ENCODE measurements around the gene GP1BB. TPM values are rescaled to one million over a fixed set of nuclear protein-coding genes. Genes with fewer than 3 reads are reported as not detected.

GP1BB gene
- total RNA-seq, 4 donors from 2014 or later = 0.76 to 7.4 (median 6.4) TPM; not detected in 1

- H3K36me3 ChIP-seq = no peaks in the 10 kb centered on the region
- no peak overlapping the region for H3K27ac ChIP-seq
- DNase-seq = no peak
- no peaks in the 10 kb centered on the region for H3K9me3 ChIP-seq
- no peaks in the 10 kb centered on the region for H3K4me1 ChIP-seq
- intact Hi-C loops (cut with DNase I; ENCODE audit: low total_unique reads) = no loop called here
- no peaks in the 10 kb centered on the region for H3K27me3 ChIP-seq
- TF ChIP-seq CTCF (IDR thresholded peaks at IDR 0.05) = no peak
- TF ChIP-seq POLR2A (IDR thresholded peaks at IDR 0.05) = no peak
- H3K4me3 ChIP-seq = no peak overlapping the region
Observed at GRCh38 chr22:19727310-19728150, 4.2 kb downstream of the GP1BB start.

GRCh38 chr22:19728271-19728670 is 4.9 kb downstream of the GP1BB start:
- Histone ChIP-seq H3K27me3 (no peaks in the 10 kb centered on the region), H3K9me3 (no peaks in the 10 kb centered on the region), H3K27ac (no peak overlapping the region), H3K4me1 (no peaks in the 10 kb centered on the region), H3K4me3 (no peak overlapping the region), H3K36me3 (no peaks in the 10 kb centered on the region)
- TF ChIP-seq CTCF (IDR thresholded peaks at IDR 0.05) (no peak), POLR2A (IDR thresholded peaks at IDR 0.05) (no peak)
- no peak for DNase-seq
- intact Hi-C loops (cut with DNase I; ENCODE audit: low total_unique reads) = no loop called here

DNA sequence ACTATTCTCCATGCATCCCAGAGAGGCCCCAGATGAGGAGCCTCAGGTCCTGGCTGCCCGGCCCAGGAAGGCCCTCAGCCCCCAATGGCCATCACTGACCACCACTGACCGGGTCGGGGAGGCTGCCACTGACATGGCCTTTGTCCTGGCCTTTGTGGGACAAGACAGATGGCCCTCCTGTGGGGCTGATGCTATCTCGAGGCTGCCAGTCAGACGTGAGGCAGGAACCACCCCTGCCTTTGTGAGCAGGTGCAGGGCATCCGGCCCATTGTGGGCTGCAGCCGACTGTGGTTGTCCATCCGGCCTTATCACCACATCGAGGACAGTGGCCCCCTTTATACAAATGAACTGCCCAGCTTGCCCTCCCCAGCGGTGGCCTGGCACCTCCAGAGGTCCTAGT is 5.5 kb downstream of the GP1BB start:
- no peaks in the 10 kb centered on the region for H3K27me3 ChIP-seq
- intact Hi-C loops (cut with DNase I; ENCODE audit: low total_unique reads) = no loop called here
- no peaks in the 10 kb centered on the region for H3K36me3 ChIP-seq
- H3K4me1 ChIP-seq = no peaks in the 10 kb centered on the region
- no peak for DNase-seq
- no peak overlapping the region for H3K4me3 ChIP-seq
- TF ChIP-seq POLR2A (IDR thresholded peaks at IDR 0.05) (no peak), CTCF (IDR thresholded peaks at IDR 0.05) (no peak)
- H3K27ac ChIP-seq = no peak overlapping the region
- no peaks in the 10 kb centered on the region for H3K9me3 ChIP-seq

GRCh38 chr22:19729507-19729906 is 6.2 kb downstream of the GP1BB start:
- Histone ChIP-seq H3K4me3 (no peak overlapping the region), H3K27me3 (no peaks in the 10 kb centered on the region), H3K36me3 (no peaks in the 10 kb centered on the region), H3K27ac (no peak overlapping the region), H3K4me1 (no peaks in the 10 kb centered on the region), H3K9me3 (no peaks in the 10 kb centered on the region)
- no peak for DNase-seq
- intact Hi-C loops (cut with DNase I; ENCODE audit: low total_unique reads) = no loop called here
- TF ChIP-seq CTCF (IDR thresholded peaks at IDR 0.05) (no peak), POLR2A (IDR thresholded peaks at IDR 0.05) (no peak)

DNA sequence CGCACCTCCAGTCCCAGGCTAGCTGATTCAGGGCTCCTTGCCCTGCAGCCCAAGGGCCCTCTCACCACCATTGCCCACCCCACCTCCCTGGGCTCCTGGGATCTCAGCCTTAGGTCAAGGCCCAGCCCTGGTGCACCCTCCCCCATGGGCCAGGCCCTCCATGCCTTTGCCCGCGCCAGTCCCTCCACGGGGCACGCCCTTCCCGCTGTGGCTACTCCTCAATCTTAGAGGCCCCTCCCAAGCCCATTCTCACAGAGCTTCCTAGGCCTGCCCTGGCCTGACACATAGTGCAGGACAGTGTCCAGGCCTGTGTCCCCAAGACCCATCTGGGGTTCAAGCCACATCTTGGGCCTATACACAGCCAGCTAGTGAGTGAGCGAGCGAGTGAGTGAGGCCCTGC is 6.9 kb downstream of the GP1BB start:
- Histone ChIP-seq H3K27me3 (no peaks in the 10 kb centered on the region), H3K4me1 (no peaks in the 10 kb centered on the region), H3K4me3 (no peak overlapping the region), H3K9me3 (no peaks in the 10 kb centered on the region), H3K36me3 (no peaks in the 10 kb centered on the region), H3K27ac (no peak overlapping the region)
- TF ChIP-seq POLR2A (IDR thresholded peaks at IDR 0.05) = no peak
- TF ChIP-seq CTCF (IDR thresholded peaks at IDR 0.05) = no peak
- intact Hi-C loops (cut with DNase I; ENCODE audit: low total_unique reads) = loop anchor here (2.0 kb wide), 1 partner anchor 181 kb away; no protein-coding TSS in a partner anchor
- DNase-seq = no peak
